SU-DHL-6 (cell line): Measurements from ENCODE around the gene PTPRC.

ENCODE experiments used
- H2AFZ ChIP-seq: fragments of 200-600 bp; sonication (generic); 2 replicates; pipeline ENCODE4 v1.6.1; 2014; ENCODE audit warnings: low read depth, mild to moderate bottlenecking, moderate library complexity, mixed read lengths, antibody characterized with exemption, low read length; ENCODE audit not compliant: severe bottlenecking
- H3F3A ChIP-seq: fragments of 200-600 bp; shearing (Covaris generic); 2 replicates; pipeline ENCODE4 v1.6.0; 2016; ENCODE audit warnings: antibody characterized with exemption, mild to moderate bottlenecking; ENCODE audit not compliant: insufficient read depth
- H3K27ac ChIP-seq: fragments of 200-600 bp; sonication (generic); 2 replicates; pipeline ENCODE4 v1.5.1; 2016; ENCODE audit warnings: low read depth, mild to moderate bottlenecking, low read length, moderate library complexity, mixed read lengths
- H3K27me3 ChIP-seq: fragments of 200-600 bp; sonication (generic), shearing (Covaris generic); 2 replicates; pipeline ENCODE4 v1.6.0; 2014; ENCODE audit warnings: mild to moderate bottlenecking, low read length
- H3K36me3 ChIP-seq: fragments of 200-600 bp; sonication (generic); 2 replicates; pipeline ENCODE4 v1.6.1; 2014; ENCODE audit warnings: mild to moderate bottlenecking, low read length, mixed read lengths
- H3K4me2 ChIP-seq: fragments of 300-600, 200-600 bp; shearing (Covaris generic), sonication (generic); 2 replicates; pipeline ENCODE4 v1.6.0; 2014; ENCODE audit warnings: low read length, low read depth, mild to moderate bottlenecking; ENCODE audit not compliant: poor library complexity, severe bottlenecking
- H3K4me3 ChIP-seq: fragments of 200-600 bp; sonication (generic); 2 replicates; pipeline ENCODE4 v1.5.1; 2014; ENCODE audit warnings: antibody characterized with exemption, low read length, mild to moderate bottlenecking, mixed read lengths; ENCODE audit not compliant: insufficient read depth, poor library complexity, severe bottlenecking
- H3K79me2 ChIP-seq: fragments of 200-600 bp; sonication (generic); 2 replicates; pipeline ENCODE4 v1.6.1; 2014; ENCODE audit warnings: mild to moderate bottlenecking, low read length, moderate library complexity; ENCODE audit not compliant: insufficient read depth
- H3K9ac ChIP-seq: fragments of 200-600 bp; sonication (generic); 2 replicates; pipeline ENCODE4 v1.7.0; 2014; ENCODE audit warnings: mild to moderate bottlenecking, low read length
- H3K9me2 ChIP-seq: fragments of 200-600 bp; sonication (generic); replicated peaks from 2 replicates; pipeline ENCODE4 v1.6.1; 2014; ENCODE audit warnings: low read length; ENCODE audit not compliant: insufficient read depth
- H3K9me3 ChIP-seq: fragments of 200-600 bp; sonication (generic); 2 replicates; pipeline ENCODE4 v1.6.1; 2014; ENCODE audit warnings: low read length, mixed read lengths; ENCODE audit not compliant: insufficient read depth
- H4K20me1 ChIP-seq: fragments of 200-600 bp; sonication (generic); 2 replicates; pipeline ENCODE4 v1.6.1; 2014; ENCODE audit warnings: low read depth, mild to moderate bottlenecking, antibody characterized with exemption, low read length, moderate library complexity, mixed read lengths
- EZH2phosphoT487 ChIP-seq: fragments of 200-600 bp; sonication (generic), shearing (Covaris generic); conservative IDR thresholded peaks from 2 replicates; pipeline ENCODE4 v1.6.1; 2018; ENCODE audit warnings: mild to moderate bottlenecking, antibody characterized with exemption, low read length, moderate library complexity, mixed read lengths
- TF ChIP-seq, protein P1 (sequence below): fragments of 200-600 bp; sonication (generic); IDR thresholded peaks from one replicate; pipeline ENCODE4 v1.5.1; 2017; ENCODE audit warnings: antibody characterized with exemption, mild to moderate bottlenecking, low read length, moderate library complexity; ENCODE audit not compliant: insufficient read depth, poor library complexity, severe bottlenecking

Gene PTPRC

DNA sequence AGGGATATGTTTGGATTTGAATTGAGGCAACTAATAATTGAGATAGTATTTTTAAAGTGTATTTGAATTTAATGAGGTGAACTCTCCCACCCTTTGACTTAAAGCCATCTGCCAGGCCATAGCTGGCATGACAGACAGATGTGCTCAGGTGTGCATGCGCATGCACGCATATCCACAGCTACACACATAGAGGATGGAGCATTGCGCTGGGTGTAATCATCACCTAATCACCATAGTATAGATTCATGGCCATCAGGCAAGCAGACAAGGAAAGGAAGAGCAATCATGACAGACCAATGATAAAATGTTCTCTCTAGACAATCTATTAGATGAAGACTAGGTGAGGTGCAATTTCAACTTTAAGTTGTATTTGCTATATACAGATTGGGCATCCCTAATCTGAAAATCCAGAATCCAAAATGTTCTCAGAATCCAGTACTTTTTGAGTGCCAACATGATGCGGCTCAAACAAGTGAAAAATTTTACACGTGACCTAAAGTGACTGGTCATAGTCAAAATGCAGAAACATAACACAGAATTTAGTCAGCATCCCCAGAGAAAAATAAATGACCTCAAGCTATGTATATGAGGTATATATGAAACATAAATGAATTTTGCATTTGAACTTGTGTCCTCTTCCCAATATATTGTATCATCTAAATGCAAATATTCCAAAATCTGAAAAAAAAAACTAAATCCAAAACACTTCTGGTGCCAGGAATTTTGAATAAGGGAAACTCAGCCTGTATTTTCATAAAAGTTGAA, 70.1 kb downstream of the PTPRC start:
- Histone ChIP-seq H3K9me3 (no peaks in the 10 kb centered on the region), H3K27me3 (no peaks in the 10 kb centered on the region), H4K20me1 (no peaks in the 10 kb centered on the region), H3K4me3 (no peak overlapping the region), H2AFZ (no peak overlapping the region), H3K9me2 (no peaks in the 10 kb centered on the region), H3K36me3 (peaks cover 96% of the 10 kb centered on the region), H3F3A (peaks cover 63% of the 10 kb centered on the region), H3K79me2 (no peaks in the 10 kb centered on the region), H3K4me2 (no peak overlapping the region), H3K9ac (no peak overlapping the region), H3K27ac (no peak overlapping the region)
- TF ChIP-seq, protein P1, sequence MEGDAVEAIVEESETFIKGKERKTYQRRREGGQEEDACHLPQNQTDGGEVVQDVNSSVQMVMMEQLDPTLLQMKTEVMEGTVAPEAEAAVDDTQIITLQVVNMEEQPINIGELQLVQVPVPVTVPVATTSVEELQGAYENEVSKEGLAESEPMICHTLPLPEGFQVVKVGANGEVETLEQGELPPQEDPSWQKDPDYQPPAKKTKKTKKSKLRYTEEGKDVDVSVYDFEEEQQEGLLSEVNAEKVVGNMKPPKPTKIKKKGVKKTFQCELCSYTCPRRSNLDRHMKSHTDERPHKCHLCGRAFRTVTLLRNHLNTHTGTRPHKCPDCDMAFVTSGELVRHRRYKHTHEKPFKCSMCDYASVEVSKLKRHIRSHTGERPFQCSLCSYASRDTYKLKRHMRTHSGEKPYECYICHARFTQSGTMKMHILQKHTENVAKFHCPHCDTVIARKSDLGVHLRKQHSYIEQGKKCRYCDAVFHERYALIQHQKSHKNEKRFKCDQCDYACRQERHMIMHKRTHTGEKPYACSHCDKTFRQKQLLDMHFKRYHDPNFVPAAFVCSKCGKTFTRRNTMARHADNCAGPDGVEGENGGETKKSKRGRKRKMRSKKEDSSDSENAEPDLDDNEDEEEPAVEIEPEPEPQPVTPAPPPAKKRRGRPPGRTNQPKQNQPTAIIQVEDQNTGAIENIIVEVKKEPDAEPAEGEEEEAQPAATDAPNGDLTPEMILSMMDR = no peak
- TF ChIP-seq EZH2phosphoT487 = no peak

DNA sequence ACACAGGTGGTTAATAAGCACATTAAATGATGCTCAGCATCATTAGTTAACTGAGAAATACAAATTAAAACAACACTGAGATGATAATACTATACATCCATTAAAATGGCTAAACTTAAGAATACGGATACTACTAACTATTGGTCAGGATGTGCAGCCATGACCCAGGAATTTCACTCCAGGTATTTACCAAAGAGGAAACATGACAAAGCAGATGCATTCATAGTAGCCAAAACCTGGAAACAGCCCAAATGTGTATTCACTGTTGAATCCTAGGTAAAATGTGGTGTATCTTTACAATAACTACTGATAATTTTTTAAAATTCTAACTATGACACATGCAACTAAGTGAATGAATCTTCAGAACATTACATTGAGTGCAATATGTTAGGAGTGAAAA, 73.0 kb downstream of the PTPRC start:
- Histone ChIP-seq H3K36me3 (peaks cover 94% of the 10 kb centered on the region), H4K20me1 (no peaks in the 10 kb centered on the region), H3K4me3 (no peak overlapping the region), H3K27ac (no peak overlapping the region), H3K79me2 (no peaks in the 10 kb centered on the region), H3K27me3 (no peaks in the 10 kb centered on the region), H2AFZ (no peak overlapping the region), H3K9me2 (no peaks in the 10 kb centered on the region), H3K9me3 (no peaks in the 10 kb centered on the region), H3F3A (peaks cover 63% of the 10 kb centered on the region), H3K4me2 (no peak overlapping the region), H3K9ac (no peak overlapping the region)
- TF ChIP-seq, protein P1 = no peak
- no peak for TF ChIP-seq EZH2phosphoT487

DNA sequence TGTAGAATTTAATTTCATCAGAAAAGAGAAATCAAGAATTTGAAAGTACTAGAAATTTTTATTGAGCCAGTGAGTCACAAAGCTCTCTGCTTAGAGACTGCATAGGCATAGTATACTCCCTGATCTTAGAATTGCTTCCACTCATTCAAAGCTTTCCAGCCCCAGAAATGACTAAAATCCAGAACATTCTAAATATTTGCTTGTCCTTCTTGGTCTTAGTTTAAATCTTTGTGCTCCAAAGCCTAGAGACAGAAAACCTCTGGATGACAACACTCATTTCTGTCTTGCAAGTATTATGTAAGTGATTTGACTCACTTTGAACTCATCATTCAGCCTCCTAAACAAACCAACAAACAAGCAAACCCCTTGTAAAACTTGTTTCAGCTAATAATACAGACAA, 74.2 kb downstream of the PTPRC start:
- Histone ChIP-seq H3K79me2 (no peaks in the 10 kb centered on the region), H3K36me3 (peaks cover 94% of the 10 kb centered on the region), H3K4me2 (no peak overlapping the region), H3K9me3 (no peaks in the 10 kb centered on the region), H3K27me3 (no peaks in the 10 kb centered on the region), H3K4me3 (no peak overlapping the region), H3K9me2 (no peaks in the 10 kb centered on the region), H4K20me1 (no peaks in the 10 kb centered on the region), H3F3A (peaks cover 60% of the 10 kb centered on the region), H2AFZ (no peak overlapping the region), H3K27ac (no peak overlapping the region), H3K9ac (no peak overlapping the region)
- TF ChIP-seq, protein P1 = no peak
- TF ChIP-seq EZH2phosphoT487 = no peak
